ENCODE measurements around the gene SKIC3.

DNA sequence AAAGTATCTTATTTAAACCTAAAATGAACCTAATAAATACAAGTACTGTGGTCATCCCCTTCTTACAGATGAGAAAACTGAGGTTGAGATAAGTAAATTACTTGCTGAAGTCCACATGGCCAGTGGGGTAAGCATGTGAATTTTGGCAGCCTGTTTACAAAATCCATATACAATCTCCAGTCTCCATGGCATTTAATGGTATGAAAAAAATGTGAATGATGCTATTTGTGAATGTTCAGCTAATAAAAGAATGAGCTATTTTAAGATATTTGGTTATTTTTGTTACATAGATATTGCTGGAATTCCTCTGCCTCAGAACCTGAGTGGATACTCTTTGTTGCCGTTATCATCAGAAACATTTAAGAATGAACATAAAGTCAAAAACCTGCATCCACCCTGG is 45.8 kb upstream of the SKIC3 start:
- TF ChIP-seq POLR2A (IDR thresholded peaks at IDR 0.05; ENCODE audit: low read length) (no peak), GATA1 (IDR thresholded peaks at IDR 0.05; ENCODE audit: low read depth, low read length) (no peak)

Measured in erythroblast (primary cell).